Adrenal gland (tissue), 12 donors: Measurements from ENCODE around the gene MCRIP1. TPM values are rescaled to one million over a fixed set of nuclear protein-coding genes. Genes with fewer than 3 reads are reported as not detected.
"Not testable (repeated sequence)": the region's sequence is repeated elsewhere in the genome, so short reads cannot be mapped to it uniquely, and the experiment has no call there.

ENCODE experiments used
- DNase-seq, 7 donors: peaks; one replicate each; pipeline ENCODE4 v3.0.0-alpha.2; 2019 to 2020
- H3K27ac ChIP-seq, 5 donors: fragments of 200-600 bp; sonication (generic) in 4 of 5; 1 replicate in 3 of 5; 2 replicates in 2 of 5; pipeline versions ENCODE4 v1.5.1 to v1.8.0; 2016 to 2020; ENCODE audit warnings: mild to moderate bottlenecking in 1 of 5
- H3K27me3 ChIP-seq: fragments of 200-600 bp; 2 replicates; pipeline ENCODE4 v1.8.0; 2021
- H3K36me3 ChIP-seq, 2 donors: fragments of 200-600 bp; replicated peaks in 1 of 2; 1 replicate in 1 of 2; 2 replicates in 1 of 2; pipeline versions ENCODE4 v1.5.1 to v1.8.0; 2018 to 2022
- H3K4me1 ChIP-seq, 2 donors: fragments of 200-600 bp; replicated peaks in 1 of 2; 1 replicate in 1 of 2; 2 replicates in 1 of 2; pipeline versions ENCODE4 v1.5.1 to v1.8.0; 2018 to 2021
- H3K4me3 ChIP-seq, 4 donors: fragments of 200-600 bp; sonication (generic) in 3 of 4; one replicate each; pipeline ENCODE4 v1.5.1; 2016 to 2018
- H3K9me3 ChIP-seq, 3 donors: fragments of 200-600 bp; sonication (generic) in 1 of 3; replicated peaks in 1 of 3; 1 replicate in 2 of 3; 2 replicates in 1 of 3; pipeline versions ENCODE4 v1.5.1 to v1.8.0; 2016 to 2021
- POLR2A ChIP-seq, 2 donors: fragments of 450-650 bp; IDR thresholded peaks; one replicate each; pipeline ENCODE4 v1.6.1; 2017; ENCODE audit warnings: antibody characterized with exemption in 2 of 2, mild to moderate bottlenecking in 2 of 2, moderate library complexity in 1 of 2
- WGBS, 4 donors: extraction: QIAGEN DNeasy Blood & Tissue Kit in 2 of 4; methylation state at CpG; one replicate each; pipeline versions ENCODE4 v1.1.5 to v1.1.7; 2013 to 2017; 5-methylcytosine and 5-hydroxymethylcytosine counted together
- intact Hi-C, 2 donors: fragments of 100-400 bp; cut with DNase I; formaldehyde crosslinking; loops; one replicate each; pipeline versions ENCODE4 v1.14.1 to v1.15.0; 2022 to 2023
- polyA plus RNA-seq, 3 donors: library from polyadenylated mRNA; stranded (reverse); fragments of 200-250 nt in 2 of 3; fragments of 350-450 nt in 1 of 3; fragmentation: Illumina TruSeq in 1 of 3; extraction: RNeasy Lipid Tissue Mini Kit (QIAGEN cat#74804) in 1 of 3; gene quantifications; one replicate each; pipeline ENCODE4 v1.2.3, GENCODE V29; 2013 to 2014
- total RNA-seq, 9 donors: library from RNA; depleted of rRNA in 4 of 9; stranded (reverse); fragments of >200 nt in 4 of 9; fragments of 120-200 nt in 1 of 9; fragmentation: NEBNext Ultra II Directional in 1 of 9; extraction: Animal tissue kit (Norgen Biotek cat#: 25700) in 1 of 9; gene quantifications; one replicate each; pipeline versions ENCODE4 v1.1.0 to v1.2.4, GENCODE V29; 2013 to 2023
- TF ChIP-seq, protein P1 (sequence below), 6 experiments: fragments of 450-650 bp in 4 of 6; fragments of 200-600 bp in 2 of 6; sonication (generic) in 1 of 6; IDR thresholded peaks; 1 replicate in 5 of 6; 2 replicates in 1 of 6; pipeline versions ENCODE4 v1.5.1 to v1.8.0; 2016 to 2021; ENCODE audit warnings: antibody characterized with exemption in 6 of 6, mild to moderate bottlenecking in 2 of 6, moderate library complexity in 1 of 6
- donor health status: healthy with polysubstance abuse.
- donor health status: Bipolar disorder and iron deficiency.
- donor health status: DM: yes; HTN: yes; CAD: no.
- donor health status: DM: no; HTN: no; CAD: no.
- donor health status: DM: no; HTN: no; CAD: no.
- donor health status: DM: yes; HTN: yes; CAD: no.

MCRIP1 gene
- total and polyA plus RNA-seq, 12 donors: 5.0 to 248 (median 82.6) TPM

DNA sequence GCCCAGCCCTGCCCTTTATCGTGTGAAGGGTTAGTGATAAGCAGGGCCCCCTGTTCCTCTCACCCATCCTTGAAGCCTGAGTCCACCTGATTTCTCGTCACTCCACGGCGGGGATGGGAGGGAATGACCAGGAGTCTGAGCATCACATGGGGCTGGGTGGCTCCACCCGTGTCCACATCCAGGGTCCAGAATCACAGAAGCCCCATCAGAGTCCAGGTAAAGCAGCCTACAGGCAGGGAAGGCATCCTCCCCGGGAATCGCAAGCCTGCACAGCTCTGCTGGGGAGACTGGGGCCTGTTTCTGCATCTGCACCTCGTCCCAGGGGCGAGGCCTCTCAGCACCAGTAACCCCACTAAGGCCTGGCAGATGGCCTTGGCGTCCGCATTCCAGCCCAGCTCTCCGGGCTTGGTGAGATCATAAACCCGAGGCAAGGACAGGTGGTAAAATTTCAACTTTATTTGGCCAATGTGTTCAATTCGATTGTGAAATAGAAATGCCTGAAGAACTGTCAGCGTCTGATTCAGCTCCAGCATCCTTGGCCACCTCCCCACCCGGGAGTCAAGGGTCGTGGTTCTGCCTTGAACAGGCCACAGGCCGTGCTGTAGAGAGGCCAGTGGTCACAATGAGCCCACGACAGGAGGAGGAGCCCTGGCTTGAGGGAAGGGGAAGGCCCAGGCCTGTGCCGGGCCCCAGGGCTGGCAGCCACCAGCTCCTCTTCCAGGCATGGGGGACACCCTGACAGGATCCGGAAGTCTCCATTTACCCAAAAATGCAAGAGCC is 9.8 kb upstream of the MCRIP1 start:
- Histone ChIP-seq H3K4me3 (no peak overlapping the region), H3K9me3 (no peaks in the 10 kb centered on the region), H3K36me3 (peaks cover 0 to 48% of the 10 kb centered on the region in 2 donors), H3K27ac (peak overlapping the region; percentile 45 to 89 (median 81)), H3K4me1 (peaks cover 4 to 26% of the 10 kb centered on the region in 2 donors), H3K27me3 (no peaks in the 10 kb centered on the region)
- DNase-seq: peak; percentile 64 to 93 (median 88)
- 38 to 67% (median 45%) methylated on average over 12 to 21 of the region's 21 CpGs for WGBS, 4 donors
- TF ChIP-seq, protein P1, sequence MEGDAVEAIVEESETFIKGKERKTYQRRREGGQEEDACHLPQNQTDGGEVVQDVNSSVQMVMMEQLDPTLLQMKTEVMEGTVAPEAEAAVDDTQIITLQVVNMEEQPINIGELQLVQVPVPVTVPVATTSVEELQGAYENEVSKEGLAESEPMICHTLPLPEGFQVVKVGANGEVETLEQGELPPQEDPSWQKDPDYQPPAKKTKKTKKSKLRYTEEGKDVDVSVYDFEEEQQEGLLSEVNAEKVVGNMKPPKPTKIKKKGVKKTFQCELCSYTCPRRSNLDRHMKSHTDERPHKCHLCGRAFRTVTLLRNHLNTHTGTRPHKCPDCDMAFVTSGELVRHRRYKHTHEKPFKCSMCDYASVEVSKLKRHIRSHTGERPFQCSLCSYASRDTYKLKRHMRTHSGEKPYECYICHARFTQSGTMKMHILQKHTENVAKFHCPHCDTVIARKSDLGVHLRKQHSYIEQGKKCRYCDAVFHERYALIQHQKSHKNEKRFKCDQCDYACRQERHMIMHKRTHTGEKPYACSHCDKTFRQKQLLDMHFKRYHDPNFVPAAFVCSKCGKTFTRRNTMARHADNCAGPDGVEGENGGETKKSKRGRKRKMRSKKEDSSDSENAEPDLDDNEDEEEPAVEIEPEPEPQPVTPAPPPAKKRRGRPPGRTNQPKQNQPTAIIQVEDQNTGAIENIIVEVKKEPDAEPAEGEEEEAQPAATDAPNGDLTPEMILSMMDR (IDR thresholded peaks at IDR 0.05): no peak
- peak in 1 of 2 donors; percentile 55 for TF ChIP-seq POLR2A (IDR thresholded peaks at IDR 0.05)
- intact Hi-C loops: no loop called here

DNA sequence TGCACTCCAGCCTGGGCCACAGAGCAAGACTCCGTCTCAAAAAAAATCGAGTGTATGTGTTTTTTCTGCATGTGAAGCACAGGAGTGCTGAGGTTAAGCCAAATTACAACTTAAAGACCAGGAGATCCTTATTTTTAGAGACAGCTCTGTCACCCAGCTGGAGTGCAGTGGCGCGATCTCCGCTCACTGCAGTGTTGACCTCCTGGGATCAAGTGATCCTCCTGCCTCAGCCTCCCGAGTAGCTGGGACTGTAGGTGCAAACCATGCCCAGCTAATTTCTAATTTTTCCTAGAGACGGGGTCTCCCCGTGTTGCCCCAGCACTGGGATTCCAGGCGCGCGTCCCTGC is 9.3 kb upstream of the MCRIP1 start:
- WGBS, 4 donors: 85 to 100% (median 94%) methylated on average over 7 to 11 of the region's 11 CpGs
- no peaks in the 10 kb centered on the region for H3K27me3 ChIP-seq
- DNase-seq: no peak
- no peak overlapping the region for H3K4me3 ChIP-seq
- H3K9me3 ChIP-seq: no peaks in the 10 kb centered on the region
- peak overlapping the region; percentile 45 to 89 (median 81) for H3K27ac ChIP-seq
- peaks cover 4 to 26% of the 10 kb centered on the region in 2 donors for H3K4me1 ChIP-seq
- TF ChIP-seq, protein P1 (IDR thresholded peaks at IDR 0.05): no peak
- TF ChIP-seq POLR2A (IDR thresholded peaks at IDR 0.05): no peak
- intact Hi-C loops: no loop called here
- peaks cover 0 to 43% of the 10 kb centered on the region in 2 donors for H3K36me3 ChIP-seq

DNA sequence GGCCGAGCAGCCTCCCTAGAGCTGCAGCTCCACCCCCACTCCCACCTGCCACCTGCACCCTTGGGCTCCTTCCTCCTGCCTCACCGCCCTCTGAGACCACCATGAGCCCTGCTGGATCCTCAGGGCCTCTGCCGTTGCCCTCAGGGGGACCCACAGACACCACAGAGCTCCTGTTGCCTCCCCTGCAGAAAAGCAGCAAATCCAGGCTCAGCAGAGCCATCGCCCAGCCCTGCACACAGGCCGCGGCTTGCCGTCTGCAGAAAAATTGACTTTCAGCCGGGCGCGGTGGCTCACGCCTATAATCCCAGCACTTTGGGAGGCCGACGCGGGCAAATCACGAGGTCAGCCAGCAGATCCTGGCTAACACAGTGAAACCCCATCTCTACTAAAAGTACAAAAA is 8.8 kb upstream of the MCRIP1 start:
- WGBS, 4 donors: 84 to 93% (median 87%) methylated on average over 10 to 15 of the region's 15 CpGs
- no peak overlapping the region for H3K4me3 ChIP-seq
- peak overlapping the region in 3 of 5 donors; percentile 13 to 89 (median 21) for H3K27ac ChIP-seq
- H3K4me1 ChIP-seq: peaks cover 4 to 26% of the 10 kb centered on the region in 2 donors
- no peaks in the 10 kb centered on the region for H3K9me3 ChIP-seq
- no peak for TF ChIP-seq POLR2A (IDR thresholded peaks at IDR 0.05)
- TF ChIP-seq, protein P1 (IDR thresholded peaks at IDR 0.05): no peak
- intact Hi-C loops: no loop called here
- H3K27me3 ChIP-seq: no peaks in the 10 kb centered on the region
- DNase-seq: no peak
- peaks cover 0 to 38% of the 10 kb centered on the region in 2 donors for H3K36me3 ChIP-seq

DNA sequence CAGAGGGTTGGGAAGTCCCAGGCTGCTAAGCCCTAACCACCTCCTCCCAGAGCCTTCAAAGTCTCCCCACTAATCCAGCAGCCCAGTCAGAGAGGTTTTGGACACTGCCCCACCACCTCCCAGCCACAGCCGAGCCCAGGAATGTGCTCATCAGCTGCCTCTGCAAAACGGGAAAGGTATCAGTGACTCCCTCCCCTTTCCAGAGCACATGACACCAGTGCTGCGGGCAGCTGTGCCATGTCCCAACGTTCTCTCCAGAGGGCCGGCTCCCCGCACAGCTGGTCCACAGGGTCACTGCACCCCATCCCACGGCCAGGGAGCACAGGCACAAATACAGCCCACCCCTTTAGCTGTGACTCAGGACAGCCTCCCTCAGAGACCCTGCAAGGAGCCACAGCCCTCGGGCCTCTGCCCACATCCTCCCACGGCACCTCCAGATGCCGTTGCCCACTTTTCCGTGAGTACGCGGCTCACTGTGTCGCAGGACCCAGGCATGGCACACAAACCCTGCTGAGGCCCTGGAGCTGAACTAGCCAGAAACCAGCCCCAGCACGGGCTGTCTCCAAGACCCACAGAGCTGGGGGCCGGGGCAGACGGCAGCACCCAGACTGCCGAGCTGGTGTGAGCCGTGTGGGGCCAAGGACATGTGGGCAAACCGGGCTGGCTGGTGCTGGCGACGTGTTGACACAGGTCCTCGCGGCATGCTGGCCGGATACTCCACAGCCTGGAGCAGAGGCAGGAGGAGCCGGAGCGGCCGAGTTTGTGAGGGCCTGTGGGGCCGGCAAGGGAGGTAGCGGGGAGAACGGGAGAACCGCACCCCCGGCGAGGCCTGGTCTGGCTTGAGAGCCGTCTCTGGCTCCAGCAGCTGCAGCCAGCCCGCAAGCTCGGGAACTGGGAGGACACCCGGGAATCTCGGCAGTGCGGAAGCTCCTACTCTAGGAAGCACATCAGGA is 8.0 kb upstream of the MCRIP1 start:
- no peak for TF ChIP-seq POLR2A (IDR thresholded peaks at IDR 0.05)
- TF ChIP-seq, protein P1 (IDR thresholded peaks at IDR 0.05): no peak
- Histone ChIP-seq H3K27me3 (no peaks in the 10 kb centered on the region), H3K9me3 (no peaks in the 10 kb centered on the region), H3K4me1 (peaks cover 4 to 26% of the 10 kb centered on the region in 2 donors), H3K27ac (peak overlapping the region in 3 of 5 donors; percentile 13 to 89 (median 21)), H3K36me3 (peaks cover 0 to 30% of the 10 kb centered on the region in 2 donors), H3K4me3 (no peak overlapping the region)
- peak in 5 of 7 donors; percentile 48 to 69 (median 53) for DNase-seq
- 55 to 75% (median 65%) methylated on average over 15 to 40 of the region's 40 CpGs for WGBS, 4 donors
- intact Hi-C loops: no loop called here

DNA sequence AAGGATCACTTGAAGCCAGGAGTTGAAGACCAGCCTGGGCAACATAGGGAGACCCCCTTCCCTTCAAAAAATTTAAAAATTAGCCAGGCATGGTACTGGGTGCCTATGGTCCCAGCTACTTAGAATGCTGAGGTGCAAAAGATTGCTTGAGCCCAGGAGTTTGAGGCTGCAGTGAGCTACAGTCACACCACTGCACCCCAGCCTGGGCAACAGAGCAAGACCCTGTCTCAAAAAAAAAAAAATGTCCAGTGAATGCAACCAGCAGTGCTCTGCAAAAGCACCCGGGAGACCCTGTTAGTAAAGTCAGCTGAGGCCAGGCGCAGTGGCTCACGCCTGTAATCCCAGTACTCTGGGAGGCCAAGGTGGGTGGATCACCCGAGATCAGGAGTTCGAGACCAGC is 7.0 kb upstream of the MCRIP1 start:
- H3K27ac ChIP-seq, H3K9me3 ChIP-seq, DNase-seq, intact Hi-C loops, H3K27me3 ChIP-seq, H3K4me3 ChIP-seq: not testable (repeated sequence)
- 89 to 95% (median 90%) methylated on average over 5 of the region's 5 CpGs for WGBS, 4 donors
- Histone ChIP-seq H3K36me3 (peaks cover 0 to 20% of the 10 kb centered on the region in 2 donors), H3K4me1 (peaks cover 4 to 26% of the 10 kb centered on the region in 2 donors)
